Hematopoietic multipotent progenitor cell treated with erythropoietin and hydrocortisone succinate and interleukin-3 and kit ligand, for 17 days (in vitro differentiated cells): ENCODE data around the gene CYP2A6.
"Not testable (repeated sequence)": the region's sequence is repeated elsewhere in the genome, so short reads cannot be mapped to it uniquely, and the experiment has no call there.

Experiments
- DNase-seq: peaks from one replicate; pipeline ENCODE4 v3.0.0-alpha.2; 2015; ENCODE audit warnings: low spot score

Gene CYP2A6

GRCh38 chr19:40843653-40844052 is 6.6 kb downstream of the CYP2A6 start:
- DNase-seq: not testable (repeated sequence)

- not testable (repeated sequence) for DNase-seq
These were observed 7.1 kb downstream of the CYP2A6 start for GRCh38 chr19:40842997-40843652.

GRCh38 chr19:40842012-40842411 is 8.2 kb downstream of the CYP2A6 start:
- DNase-seq: not testable (repeated sequence)

- not testable (repeated sequence) for DNase-seq
These were observed 11.8 kb downstream of the CYP2A6 start for GRCh38 chr19:40838477-40838876.

GRCh38 chr19:40836754-40837429 is 13.4 kb downstream of the CYP2A6 start:
- no peak for DNase-seq

GRCh38 chr19:40833728-40834533 is 16.3 kb downstream of the CYP2A6 start:
- not testable (repeated sequence) for DNase-seq

- not testable (repeated sequence) for DNase-seq
These were observed 17.8 kb downstream of the CYP2A6 start for GRCh38 chr19:40832431-40832790.

GRCh38 chr19:40831502-40832430 is 18.5 kb downstream of the CYP2A6 start:
- no peak for DNase-seq

GRCh38 chr19:40830741-40831140 is 19.5 kb downstream of the CYP2A6 start:
- DNase-seq: not testable (repeated sequence)

GRCh38 chr19:40829205-40829604 is 21.0 kb downstream of the CYP2A6 start:
- DNase-seq: no peak

- DNase-seq: no peak
These were observed 22.6 kb downstream of the CYP2A6 start for GRCh38 chr19:40827386-40828247.

GRCh38 chr19:40826699-40827385 is 23.4 kb downstream of the CYP2A6 start:
- DNase-seq: not testable (repeated sequence)

GRCh38 chr19:40826312-40826698 is 23.9 kb downstream of the CYP2A6 start:
- not testable (repeated sequence) for DNase-seq

- not testable (repeated sequence) for DNase-seq
These were observed 24.7 kb downstream of the CYP2A6 start for GRCh38 chr19:40825460-40826095.

GRCh38 chr19:40824916-40825315 is 25.3 kb downstream of the CYP2A6 start:
- DNase-seq: not testable (repeated sequence)

- DNase-seq: peak; percentile 8
These were observed 27.3 kb downstream of the CYP2A6 start for GRCh38 chr19:40822704-40823553.

GRCh38 chr19:40822161-40822560 is 28.1 kb downstream of the CYP2A6 start:
- no peak for DNase-seq

- DNase-seq: peak; percentile 73
These were observed 30.6 kb downstream of the CYP2A6 start for GRCh38 chr19:40819479-40820234.
